Ovary (tissue), 3 donors: ENCODE measurements around the gene XXYLT1.

Experiments
- EP300 ChIP-seq: sonication (generic); formaldehyde crosslinking; IDR thresholded peaks from one replicate; pipeline ENCODE4 v1.6.1; 2017; ENCODE audit warnings: antibody characterized with exemption
- POLR2A ChIP-seq: fragments of 450-650 bp; IDR thresholded peaks from one replicate; pipeline ENCODE4 v1.6.1; 2017; ENCODE audit warnings: antibody characterized with exemption, mild to moderate bottlenecking, moderate library complexity
- TF ChIP-seq, protein P1 (sequence below), 3 donors: fragments of 450-650 bp in 2 of 3; fragments of 200-600 bp in 1 of 3; IDR thresholded peaks; one replicate each; pipeline versions ENCODE4 v1.5.1 to v1.8.0; 2016 to 2022; ENCODE audit warnings: antibody characterized with exemption in 3 of 3, mild to moderate bottlenecking in 1 of 3
- donor health status: DM: no; HTN: no; CAD: no.

DNA sequence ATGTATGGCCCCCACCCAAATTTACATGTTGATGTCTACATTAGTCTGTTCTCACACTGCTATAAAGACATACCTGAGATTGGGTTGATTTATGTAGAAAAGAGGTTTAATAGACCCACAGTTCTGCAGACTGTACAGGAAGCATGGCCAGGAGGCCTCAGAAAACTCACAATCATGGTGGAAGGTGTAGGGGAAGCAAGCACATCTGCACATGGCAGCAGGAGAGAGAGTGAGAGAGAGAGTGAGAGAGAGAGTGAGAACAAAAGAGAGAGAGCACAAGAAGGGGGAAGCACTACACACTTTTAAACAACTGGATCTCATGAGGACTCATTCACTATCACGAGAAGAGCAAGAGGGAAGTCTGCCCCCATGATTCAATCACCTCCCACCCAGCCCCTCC is 130.5 kb downstream of the XXYLT1 start:
- TF ChIP-seq EP300, result no peak
- TF ChIP-seq POLR2A, result no peak
- TF ChIP-seq, protein P1, sequence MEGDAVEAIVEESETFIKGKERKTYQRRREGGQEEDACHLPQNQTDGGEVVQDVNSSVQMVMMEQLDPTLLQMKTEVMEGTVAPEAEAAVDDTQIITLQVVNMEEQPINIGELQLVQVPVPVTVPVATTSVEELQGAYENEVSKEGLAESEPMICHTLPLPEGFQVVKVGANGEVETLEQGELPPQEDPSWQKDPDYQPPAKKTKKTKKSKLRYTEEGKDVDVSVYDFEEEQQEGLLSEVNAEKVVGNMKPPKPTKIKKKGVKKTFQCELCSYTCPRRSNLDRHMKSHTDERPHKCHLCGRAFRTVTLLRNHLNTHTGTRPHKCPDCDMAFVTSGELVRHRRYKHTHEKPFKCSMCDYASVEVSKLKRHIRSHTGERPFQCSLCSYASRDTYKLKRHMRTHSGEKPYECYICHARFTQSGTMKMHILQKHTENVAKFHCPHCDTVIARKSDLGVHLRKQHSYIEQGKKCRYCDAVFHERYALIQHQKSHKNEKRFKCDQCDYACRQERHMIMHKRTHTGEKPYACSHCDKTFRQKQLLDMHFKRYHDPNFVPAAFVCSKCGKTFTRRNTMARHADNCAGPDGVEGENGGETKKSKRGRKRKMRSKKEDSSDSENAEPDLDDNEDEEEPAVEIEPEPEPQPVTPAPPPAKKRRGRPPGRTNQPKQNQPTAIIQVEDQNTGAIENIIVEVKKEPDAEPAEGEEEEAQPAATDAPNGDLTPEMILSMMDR (IDR thresholded peaks at IDR 0.05), result no peak
